ENCODE data around the gene YWHAB. TPM values are rescaled to one million over a fixed set of nuclear protein-coding genes. Genes with fewer than 3 reads are reported as not detected.

Gene YWHAB
- total RNA-seq, 1 donor from 2014 or later, result 43.2 TPM

DNA sequence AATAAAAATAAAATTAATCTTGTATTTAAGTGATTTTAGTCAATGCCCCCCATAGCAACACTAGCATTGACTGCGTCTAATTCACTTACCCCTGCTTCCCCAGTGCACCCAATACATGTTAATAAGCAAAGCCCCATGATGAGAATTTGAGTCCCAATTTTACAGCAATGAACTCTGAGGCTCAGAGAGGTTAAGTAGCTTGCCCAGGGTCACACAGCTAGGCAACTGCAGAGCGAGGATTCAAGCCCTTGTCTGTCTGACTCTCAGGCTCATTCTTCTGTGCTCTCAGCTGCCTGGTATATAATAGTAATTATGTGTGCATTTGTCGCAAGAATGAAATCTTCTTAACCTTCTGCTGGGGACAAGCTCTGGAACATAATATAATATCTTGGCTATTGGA is 32.8 kb downstream of the YWHAB start:
- Histone ChIP-seq H3K4me3 (ENCODE audit: low read depth, low read length) (no peak overlapping the region), H3K36me3 (ENCODE audit: control insufficient read depth, insufficient read depth, low read length) (peaks cover 12% of the 10 kb centered on the region), H3K27me3 (ENCODE audit: control insufficient read depth, insufficient read depth, low read length) (no peaks in the 10 kb centered on the region)
- FAIRE-seq (no peak), DNase-seq (ENCODE audit: low read depth) (no peak)
- no peak for TF ChIP-seq CTCF (IDR thresholded peaks at IDR 0.05; ENCODE audit: insufficient read depth, low read length, severe bottlenecking)

- DNase-seq (ENCODE audit: low read depth) (no peak), FAIRE-seq (no peak)
- Histone ChIP-seq H3K27me3 (ENCODE audit: control insufficient read depth, insufficient read depth, low read length) (no peaks in the 10 kb centered on the region), H3K4me3 (ENCODE audit: low read depth, low read length) (no peak overlapping the region), H3K36me3 (ENCODE audit: control insufficient read depth, insufficient read depth, low read length) (peaks cover 12% of the 10 kb centered on the region)
- no peak for TF ChIP-seq CTCF (IDR thresholded peaks at IDR 0.05; ENCODE audit: insufficient read depth, low read length, severe bottlenecking)
These were observed 33.3 kb downstream of the YWHAB start for GRCh38 chr20:44918761-44919160.

GRCh38 chr20:44921447-44921846 is 35.9 kb downstream of the YWHAB start:
- H3K27me3 ChIP-seq (ENCODE audit: control insufficient read depth, insufficient read depth, low read length), result no peaks in the 10 kb centered on the region
- no peak overlapping the region for H3K4me3 ChIP-seq (ENCODE audit: low read depth, low read length)
- FAIRE-seq (no peak), DNase-seq (ENCODE audit: low read depth) (no peak)
- H3K36me3 ChIP-seq (ENCODE audit: control insufficient read depth, insufficient read depth, low read length), result peaks cover 13% of the 10 kb centered on the region
- no peak for TF ChIP-seq CTCF (IDR thresholded peaks at IDR 0.05; ENCODE audit: insufficient read depth, low read length, severe bottlenecking)

DNA sequence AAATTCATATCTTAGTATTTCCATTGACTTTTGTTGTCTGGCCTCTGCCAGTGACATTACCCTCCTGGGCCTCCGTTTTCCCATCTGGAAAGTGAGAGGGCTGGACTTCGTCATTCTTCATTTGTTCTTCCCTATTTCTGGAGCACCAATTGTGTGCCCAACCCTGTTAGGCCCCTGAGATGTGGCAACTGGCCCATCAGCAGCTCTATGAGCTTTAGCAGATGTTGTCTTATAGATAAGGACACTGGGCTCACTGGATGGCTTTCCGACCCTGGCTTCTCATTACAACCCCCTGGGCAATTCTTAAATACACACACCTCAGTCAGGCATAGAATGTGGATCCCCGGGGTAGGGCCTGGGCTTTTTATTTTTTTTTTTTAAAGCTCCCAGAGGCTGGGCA is 39.0 kb downstream of the YWHAB start:
- H3K36me3 ChIP-seq (ENCODE audit: control insufficient read depth, insufficient read depth, low read length), result peaks cover 5% of the 10 kb centered on the region
- H3K27me3 ChIP-seq (ENCODE audit: control insufficient read depth, insufficient read depth, low read length), result no peaks in the 10 kb centered on the region
- FAIRE-seq (no peak), DNase-seq (ENCODE audit: low read depth) (no peak)
- no peak overlapping the region for H3K4me3 ChIP-seq (ENCODE audit: low read depth, low read length)
- TF ChIP-seq CTCF (IDR thresholded peaks at IDR 0.05; ENCODE audit: insufficient read depth, low read length, severe bottlenecking), result no peak

DNA sequence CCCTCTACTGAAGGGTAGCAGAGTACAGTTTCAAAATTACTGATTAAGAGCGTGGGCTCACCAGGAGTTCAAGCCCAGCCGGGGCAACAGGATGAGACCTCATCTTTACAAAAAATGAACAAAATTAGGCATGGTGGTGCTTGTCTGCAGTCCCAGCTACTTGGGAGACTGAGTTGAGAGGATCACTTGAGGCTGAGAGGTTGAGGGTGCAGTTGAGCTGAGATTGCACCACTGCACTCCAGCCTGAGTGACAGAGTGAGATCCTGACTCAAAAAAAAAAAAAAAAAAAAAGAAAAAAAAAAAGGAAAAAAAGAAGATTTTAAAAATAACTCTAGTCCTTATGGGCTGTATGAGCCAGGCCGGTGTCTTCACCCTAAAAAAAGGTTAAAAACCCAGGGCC is 43.1 kb downstream of the YWHAB start:
- H3K27me3 ChIP-seq (ENCODE audit: control insufficient read depth, insufficient read depth, low read length), result no peaks in the 10 kb centered on the region
- FAIRE-seq, result no peak
- DNase-seq (ENCODE audit: low read depth), result no peak
- peaks cover 8% of the 10 kb centered on the region for H3K36me3 ChIP-seq (ENCODE audit: control insufficient read depth, insufficient read depth, low read length)
- H3K4me3 ChIP-seq (ENCODE audit: low read depth, low read length), result no peak overlapping the region
- no peak for TF ChIP-seq CTCF (IDR thresholded peaks at IDR 0.05; ENCODE audit: insufficient read depth, low read length, severe bottlenecking)

- Histone ChIP-seq H3K4me3 (ENCODE audit: low read depth, low read length) (no peak overlapping the region), H3K27me3 (ENCODE audit: control insufficient read depth, insufficient read depth, low read length) (no peaks in the 10 kb centered on the region), H3K36me3 (ENCODE audit: control insufficient read depth, insufficient read depth, low read length) (peaks cover 3% of the 10 kb centered on the region)
- no peak for FAIRE-seq
- no peak for TF ChIP-seq CTCF (IDR thresholded peaks at IDR 0.05; ENCODE audit: insufficient read depth, low read length, severe bottlenecking)
- DNase-seq (ENCODE audit: low read depth), result no peak
These were observed 45.1 kb downstream of the YWHAB start for GRCh38 chr20:44930517-44931168.
